PC-3 (cell line): ENCODE results near the gene KIF13A. TPM values are rescaled to one million over a fixed set of nuclear protein-coding genes. Genes with fewer than 3 reads are reported as not detected.

Source experiments
- ATAC-seq: fragments of 200-7000 bp; cut with Tn5 transposase; 2 replicates; pipeline ENCODE4 v1.9.1; 2020; ENCODE audit warnings: mild to moderate bottlenecking, moderate library complexity
- BruUV-seq: library from RNA; stranded (reverse); fragments of 400-500 nt; replicated peaks from 2 replicates; lab custom pipeline; 2021; lab: Mats Ljungman, UMichigan
- CTCF ChIA-PET: fragments of 300-600 bp; sonication (Branson Sonifier 250); formaldehyde crosslinking; loops from one replicate; lab custom pipeline; 2022; ENCODE audit warnings: antibody characterized with exemption; lab: Charles Lee
- POLR2A ChIA-PET: fragments of 300-600 bp; sonication (Branson Sonifier 250); formaldehyde crosslinking; loops from one replicate; lab custom pipeline; 2022; ENCODE audit warnings: antibody characterized with exemption; ENCODE audit not compliant: unreplicated experiment; lab: Charles Lee
- DNase-seq: peaks from one replicate; pipeline ENCODE4 v3.0.0-alpha.2; 2015
- H2AFZ ChIP-seq: fragments of 300-600 bp; sonication (generic); 2 replicates; pipeline ENCODE4 v1.6.0; 2016; ENCODE audit warnings: antibody characterized with exemption, low read length
- H3F3A ChIP-seq: fragments of 300-600 bp; sonication (generic); one replicate; pipeline ENCODE4 v1.6.0; 2017; ENCODE audit warnings: antibody characterized with exemption, low read length, control low read depth, mild to moderate bottlenecking; ENCODE audit not compliant: unreplicated experiment
- H3K27ac ChIP-seq: fragments of 300-600 bp; sonication (generic); 2 replicates; pipeline ENCODE4 v1.5.1; 2016; ENCODE audit warnings: mild to moderate bottlenecking, low read length
- H3K27me3 ChIP-seq: fragments of 300-600 bp; sonication (generic); 2 replicates; pipeline ENCODE4 v1.6.1; 2016; ENCODE audit warnings: low read length, mixed read lengths
- H3K36me3 ChIP-seq: fragments of 300-600 bp; sonication (generic); 2 replicates; pipeline ENCODE4 v1.6.1; 2016; ENCODE audit warnings: low read depth, mixed run types, low read length, mixed read lengths
- H3K4me1 ChIP-seq: fragments of 300-600 bp; sonication (generic); 2 replicates; pipeline ENCODE4 v1.5.1; 2016; ENCODE audit warnings: low read length; ENCODE audit not compliant: insufficient read depth
- H3K4me2 ChIP-seq: fragments of 300-600 bp; sonication (generic); 2 replicates; pipeline ENCODE4 v1.6.0; 2016; ENCODE audit warnings: low read length
- H3K4me3 ChIP-seq: fragments of 300-600 bp; sonication (generic); 2 replicates; pipeline ENCODE4 v1.5.1; 2016; ENCODE audit warnings: mild to moderate bottlenecking, low read length, mixed read lengths
- H3K79me2 ChIP-seq: fragments of 300-600 bp; sonication (generic); 2 replicates; pipeline ENCODE4 v1.6.1; 2017; ENCODE audit warnings: low read length, mixed read lengths
- H3K9ac ChIP-seq: fragments of 300-600 bp; sonication (generic); 2 replicates; pipeline ENCODE4 v1.6.0; 2016; ENCODE audit warnings: mild to moderate bottlenecking, low read length
- H3K9me2 ChIP-seq: fragments of 300-600 bp; sonication (generic); replicated peaks from 2 replicates; pipeline ENCODE4 v1.6.1; 2016; ENCODE audit warnings: mixed run types, low read length, mixed read lengths
- H3K9me3 ChIP-seq: fragments of 300-600 bp; sonication (generic); 2 replicates; pipeline ENCODE4 v1.6.1; 2016; ENCODE audit warnings: low read length, mixed read lengths
- H4K20me1 ChIP-seq: fragments of 300-600 bp; sonication (generic); 2 replicates; pipeline ENCODE4 v1.6.1; 2016; ENCODE audit warnings: low read length, mixed read lengths
- EZH2 ChIP-seq: fragments of 300-600 bp; sonication (generic); IDR thresholded peaks from one replicate; pipeline ENCODE4 v1.6.1; 2017; ENCODE audit warnings: antibody characterized with exemption, mild to moderate bottlenecking, low read length; ENCODE audit not compliant: unreplicated experiment
- EZH2phosphoT487 ChIP-seq: fragments of 300-600 bp; sonication (generic); IDR thresholded peaks from 2 replicates; pipeline ENCODE4 v1.6.1; 2018; ENCODE audit warnings: mild to moderate bottlenecking, antibody characterized with exemption, low read length, borderline replicate concordance
- intact Hi-C: fragments of 100-400 bp; cut with micrococcal nuclease; formaldehyde crosslinking; loops from 2 replicates; pipeline ENCODE4 v1.9.0; 2023
- total RNA-seq: library from RNA; depleted of rRNA; stranded (reverse); fragments of >200 nt; gene quantifications from 2 replicates; pipeline ENCODE4 v1.2.3, GENCODE V29; 2014
- TF ChIP-seq, protein P1 (sequence below): fragments of 300-600 bp; sonication (generic); conservative IDR thresholded peaks from 2 replicates; pipeline ENCODE4 v1.5.1; 2017; ENCODE audit warnings: antibody characterized with exemption, low read depth, mild to moderate bottlenecking, low read length

The KIF13A gene
- total RNA-seq, 1 experiment from 2014 or later = 21.3 TPM

GRCh38 chr6:17865243-17865642 lies 122.2 kb downstream of the KIF13A start:
- BruUV-seq = TSS peak; percentile 61
- peak; percentile 25 for ATAC-seq

DNA sequence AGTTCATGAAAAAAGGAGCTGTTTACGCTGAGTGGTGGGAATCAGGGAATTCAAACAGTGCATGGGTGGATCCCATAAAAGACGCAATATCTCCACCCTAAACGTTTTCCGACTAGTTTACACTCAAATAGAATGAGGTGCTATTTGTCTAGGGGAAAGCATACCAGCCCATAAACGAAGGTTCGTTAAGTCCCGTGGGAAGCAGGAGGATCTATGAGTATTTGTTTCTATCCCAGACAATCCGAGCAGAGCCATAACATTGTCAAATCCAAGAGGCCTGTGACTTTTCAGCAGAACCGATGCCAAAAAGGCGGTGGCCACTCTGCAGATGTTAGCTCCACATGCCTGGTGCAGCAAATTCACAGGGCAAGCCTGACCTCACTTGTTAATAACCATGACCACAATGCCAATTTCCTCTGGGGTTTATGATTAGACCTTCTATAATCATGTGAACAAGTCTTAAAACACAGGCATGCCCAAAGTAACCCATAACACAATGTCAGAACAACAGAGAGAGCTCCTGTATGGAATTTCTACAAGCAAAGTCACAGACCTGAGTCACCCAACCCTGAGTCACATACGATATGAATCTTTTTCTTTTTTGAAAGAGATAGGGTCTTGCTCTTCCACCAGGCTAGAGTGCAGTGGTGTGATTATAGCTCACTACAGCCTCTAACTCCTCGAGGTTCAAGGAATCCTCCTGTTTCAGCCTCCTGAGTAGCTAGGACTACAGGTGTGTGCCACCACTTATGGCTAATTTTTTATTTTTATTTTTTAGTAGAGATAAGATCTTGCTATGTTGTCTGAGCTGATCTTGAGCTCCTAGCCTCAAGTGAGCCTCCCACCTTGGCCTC lies 123.3 kb downstream of the KIF13A start:
- Histone ChIP-seq H3K9me2 (no peaks in the 10 kb centered on the region), H3K4me3 (peak overlapping the region; percentile 23; the same call in 1 of the 2 replicates), H3K4me2 (peak overlapping the region; percentile 69), H3K9me3 (no peaks in the 10 kb centered on the region), H4K20me1 (no peaks in the 10 kb centered on the region), H3K9ac (peak overlapping the region; percentile 81), H3K36me3 (no peaks in the 10 kb centered on the region), H3F3A (peaks cover 24% of the 10 kb centered on the region), H3K4me1 (peaks cover 57% of the 10 kb centered on the region), H3K27ac (peak overlapping the region; percentile 96), H3K79me2 (no peaks in the 10 kb centered on the region; the same call in none of the 2 replicates), H2AFZ (peak overlapping the region; percentile 40), H3K27me3 (no peaks in the 10 kb centered on the region)
- CTCF ChIA-PET = no interaction called here
- no TSS peak for BruUV-seq
- POLR2A ChIA-PET = interaction anchor here (0.6 to 0.7 kb wide), 3 partner anchors 26 to 339 kb away, joined by 3 to 8 read pairs (median 5); no protein-coding TSS in a partner anchor
- ATAC-seq = peak; percentile 60
- TF ChIP-seq, protein P1, sequence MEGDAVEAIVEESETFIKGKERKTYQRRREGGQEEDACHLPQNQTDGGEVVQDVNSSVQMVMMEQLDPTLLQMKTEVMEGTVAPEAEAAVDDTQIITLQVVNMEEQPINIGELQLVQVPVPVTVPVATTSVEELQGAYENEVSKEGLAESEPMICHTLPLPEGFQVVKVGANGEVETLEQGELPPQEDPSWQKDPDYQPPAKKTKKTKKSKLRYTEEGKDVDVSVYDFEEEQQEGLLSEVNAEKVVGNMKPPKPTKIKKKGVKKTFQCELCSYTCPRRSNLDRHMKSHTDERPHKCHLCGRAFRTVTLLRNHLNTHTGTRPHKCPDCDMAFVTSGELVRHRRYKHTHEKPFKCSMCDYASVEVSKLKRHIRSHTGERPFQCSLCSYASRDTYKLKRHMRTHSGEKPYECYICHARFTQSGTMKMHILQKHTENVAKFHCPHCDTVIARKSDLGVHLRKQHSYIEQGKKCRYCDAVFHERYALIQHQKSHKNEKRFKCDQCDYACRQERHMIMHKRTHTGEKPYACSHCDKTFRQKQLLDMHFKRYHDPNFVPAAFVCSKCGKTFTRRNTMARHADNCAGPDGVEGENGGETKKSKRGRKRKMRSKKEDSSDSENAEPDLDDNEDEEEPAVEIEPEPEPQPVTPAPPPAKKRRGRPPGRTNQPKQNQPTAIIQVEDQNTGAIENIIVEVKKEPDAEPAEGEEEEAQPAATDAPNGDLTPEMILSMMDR = no peak
- TF ChIP-seq EZH2 (no peak), EZH2phosphoT487 (no peak)
- intact Hi-C loops = loop anchor here (1.0 to 10.0 kb wide), 4 partner anchors 13 to 381 kb away; no protein-coding TSS in a partner anchor
- DNase-seq = peak; percentile 96

More at GRCh38 chr6:17865243-17865642, 122.2 kb downstream of the KIF13A start:
- peak overlapping the region; percentile 64 for H3K4me2 ChIP-seq
- H3K36me3 ChIP-seq = no peaks in the 10 kb centered on the region
- intact Hi-C loops = loop anchor here (2.0 to 10.0 kb wide), 2 partner anchors 120 to 380 kb away; no protein-coding TSS in a partner anchor
- CTCF ChIA-PET = interaction anchor here (0.5 to 0.6 kb wide), 2 partner anchors 13 to 128 kb away, joined by 3 read pairs; no protein-coding TSS in a partner anchor
- peak; percentile 92 for DNase-seq
- no peak for TF ChIP-seq EZH2phosphoT487
- TF ChIP-seq, protein P1 = no peak
- no peak for TF ChIP-seq EZH2
- H3K4me3 ChIP-seq = peak overlapping the region; percentile 34; the same call in 1 of the 2 replicates
- H3K9me2 ChIP-seq = no peaks in the 10 kb centered on the region
- H3K9me3 ChIP-seq = no peaks in the 10 kb centered on the region
- no peaks in the 10 kb centered on the region for H3K27me3 ChIP-seq
- POLR2A ChIA-PET = no interaction called here
- peaks cover 68% of the 10 kb centered on the region for H3K4me1 ChIP-seq
- H2AFZ ChIP-seq = no peak overlapping the region
- H4K20me1 ChIP-seq = no peaks in the 10 kb centered on the region
- H3K27ac ChIP-seq = peak overlapping the region; percentile 96
- peaks cover 24% of the 10 kb centered on the region for H3F3A ChIP-seq
- H3K79me2 ChIP-seq = no peaks in the 10 kb centered on the region; the same call in none of the 2 replicates
- H3K9ac ChIP-seq = peak overlapping the region; percentile 71
